WERI-Rb-1 (cell line): Measurements from ENCODE around the gene CENATAC.
A peak's percentile ranks its signal among the peaks of the same experiment; 100 is the strongest.
"Not testable (repeated sequence)": the region's sequence is repeated elsewhere in the genome, so short reads cannot be mapped to it uniquely, and the experiment has no call there.

Source experiments
- DNase-seq: peaks from one replicate; pipeline ENCODE4 v3.0.0-alpha.2; 2020
- H3K27ac ChIP-seq: fragments of 250-450 bp; sonication (Bioruptor Pico); 2 replicates; pipeline ENCODE4 v1.5.1; 2020; ENCODE audit warnings: mild to moderate bottlenecking, moderate library complexity
- H3K27me3 ChIP-seq: fragments of 250-450 bp; sonication (Bioruptor Pico); 2 replicates; pipeline ENCODE4 v1.5.1; 2021; ENCODE audit warnings: mild to moderate bottlenecking, low read depth, moderate library complexity; ENCODE audit not compliant: insufficient read depth, severe bottlenecking
- H3K36me3 ChIP-seq: fragments of 250-450 bp; sonication (Bioruptor Pico); 2 replicates; pipeline ENCODE4 v1.5.1; 2020; ENCODE audit warnings: mild to moderate bottlenecking, moderate library complexity
- H3K4me3 ChIP-seq: 2 replicates; pipeline ENCODE4 v1.5.1; 2011; ENCODE audit warnings: low read depth, mild to moderate bottlenecking, control low read depth, low read length
- H3K9me3 ChIP-seq: fragments of 250-450 bp; sonication (Bioruptor Pico); 2 replicates; pipeline ENCODE4 v1.5.1; 2021; ENCODE audit warnings: mild to moderate bottlenecking, moderate library complexity; ENCODE audit not compliant: severe bottlenecking
- CTCF ChIP-seq: IDR thresholded peaks from 2 replicates; pipeline ENCODE4 v1.5.1; 2011; ENCODE audit warnings: low read depth, mild to moderate bottlenecking, control low read depth, inconsistent platforms, low read length

Gene CENATAC

GRCh38 chr11:118973985-118974384 lies 24.0 kb upstream of the CENATAC start:
- Histone ChIP-seq H3K27ac (no peak overlapping the region), H3K9me3 (peaks cover 3% of the 10 kb centered on the region), H3K4me3 (no peak overlapping the region), H3K36me3 (no peaks in the 10 kb centered on the region), H3K27me3 (no peaks in the 10 kb centered on the region)
- TF ChIP-seq CTCF, result no peak
- no peak for DNase-seq

- TF ChIP-seq CTCF, result no peak
- DNase-seq, result peak; percentile 93
- Histone ChIP-seq H3K27me3 (no peaks in the 10 kb centered on the region), H3K27ac (no peak overlapping the region), H3K9me3 (peaks cover 3% of the 10 kb centered on the region), H3K36me3 (no peaks in the 10 kb centered on the region), H3K4me3 (no peak overlapping the region)
Observed at GRCh38 chr11:118975771-118976709, 21.9 kb upstream of the CENATAC start.

GRCh38 chr11:118979434-118979833 lies 18.5 kb upstream of the CENATAC start:
- Histone ChIP-seq H3K36me3 (no peaks in the 10 kb centered on the region), H3K27ac (no peak overlapping the region), H3K9me3 (no peaks in the 10 kb centered on the region), H3K4me3 (no peak overlapping the region), H3K27me3 (no peaks in the 10 kb centered on the region)
- TF ChIP-seq CTCF, result no peak
- DNase-seq, result no peak

- Histone ChIP-seq H3K9me3 (no peaks in the 10 kb centered on the region), H3K27me3 (no peaks in the 10 kb centered on the region), H3K4me3 (no peak overlapping the region), H3K27ac (no peak overlapping the region), H3K36me3 (no peaks in the 10 kb centered on the region)
- DNase-seq, result no peak
- TF ChIP-seq CTCF, result no peak
Observed at GRCh38 chr11:118980191-118980881, 17.6 kb upstream of the CENATAC start.

GRCh38 chr11:118984337-118984736 lies 13.6 kb upstream of the CENATAC start:
- not testable (repeated sequence) for H3K27me3 ChIP-seq, H3K4me3 ChIP-seq, H3K36me3 ChIP-seq, H3K9me3 ChIP-seq, DNase-seq, H3K27ac ChIP-seq

GRCh38 chr11:118984825-118985224 lies 13.1 kb upstream of the CENATAC start:
- DNase-seq, result no peak
- TF ChIP-seq CTCF, result no peak
- H3K4me3 ChIP-seq, result no peak overlapping the region

More at GRCh38 chr11:118984825-118985224, 13.1 kb upstream of the CENATAC start:
- Histone ChIP-seq H3K27me3 (no peaks in the 10 kb centered on the region), H3K9me3 (no peaks in the 10 kb centered on the region), H3K36me3 (no peaks in the 10 kb centered on the region), H3K27ac (no peak overlapping the region)
